ENCODE data around the gene IGF2. TPM values are rescaled to one million over a fixed set of nuclear protein-coding genes. Genes with fewer than 3 reads are reported as not detected.

IGF2 gene
- total RNA-seq, 1 donor from 2014 or later: 56.5 TPM

- Histone ChIP-seq H3K4me3 (no peak overlapping the region), H3K4me1 (no peaks in the 10 kb centered on the region), H3K36me3 (no peaks in the 10 kb centered on the region), H3K27me3 (no peaks in the 10 kb centered on the region), H3K9me3 (no peaks in the 10 kb centered on the region), H3K27ac (no peak overlapping the region)
- TF ChIP-seq, protein P1, sequence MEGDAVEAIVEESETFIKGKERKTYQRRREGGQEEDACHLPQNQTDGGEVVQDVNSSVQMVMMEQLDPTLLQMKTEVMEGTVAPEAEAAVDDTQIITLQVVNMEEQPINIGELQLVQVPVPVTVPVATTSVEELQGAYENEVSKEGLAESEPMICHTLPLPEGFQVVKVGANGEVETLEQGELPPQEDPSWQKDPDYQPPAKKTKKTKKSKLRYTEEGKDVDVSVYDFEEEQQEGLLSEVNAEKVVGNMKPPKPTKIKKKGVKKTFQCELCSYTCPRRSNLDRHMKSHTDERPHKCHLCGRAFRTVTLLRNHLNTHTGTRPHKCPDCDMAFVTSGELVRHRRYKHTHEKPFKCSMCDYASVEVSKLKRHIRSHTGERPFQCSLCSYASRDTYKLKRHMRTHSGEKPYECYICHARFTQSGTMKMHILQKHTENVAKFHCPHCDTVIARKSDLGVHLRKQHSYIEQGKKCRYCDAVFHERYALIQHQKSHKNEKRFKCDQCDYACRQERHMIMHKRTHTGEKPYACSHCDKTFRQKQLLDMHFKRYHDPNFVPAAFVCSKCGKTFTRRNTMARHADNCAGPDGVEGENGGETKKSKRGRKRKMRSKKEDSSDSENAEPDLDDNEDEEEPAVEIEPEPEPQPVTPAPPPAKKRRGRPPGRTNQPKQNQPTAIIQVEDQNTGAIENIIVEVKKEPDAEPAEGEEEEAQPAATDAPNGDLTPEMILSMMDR (IDR thresholded peaks at IDR 0.05): no peak
- TF ChIP-seq POLR2AphosphoS5 (IDR thresholded peaks at IDR 0.05; ENCODE audit: insufficient read depth in 1 of 2, low read depth in 1 of 2): no peak
- TF ChIP-seq POLR2A (IDR thresholded peaks at IDR 0.05): no peak
- intact Hi-C loops (cut with DNase I): no loop called here
- DNase-seq (ENCODE audit: extremely low spot score in 2 of 2): no peak
Observed at GRCh38 chr11:2084721-2085120, 54.5 kb downstream of the IGF2 start.

MicroRNA genes within 50 kb of the gene (microRNA counts, 767-probe panel; counts per million panel counts)
- microRNA hsa-miR-483-3p (2,813 to 4,577 counts per million in 2 donors), microRNA hsa-miR-483-5p (238 to 261 counts per million in 2 donors)

Small RNA genes within 50 kb of the gene (microRNA-seq; reads per million reads assigned to microRNA genes)
- gene MIR4686 (ENCODE audit: borderline number of aligned reads, borderline replicate concordance) (not detected), gene MIR483 (ENCODE audit: borderline number of aligned reads, borderline replicate concordance) (9.1 reads per million, percentile 20 among the genes with 10 or more reads in this experiment)

Small RNA genes within 50 kb of the gene (small RNA-seq; reads per million reads assigned to genes)
- not detected for gene MIR4686
- gene MIR483: 0.26 reads per million

Other genes with a start within 250 kb of the IGF2 start
- gene PRR33, start 247.5 kb downstream of the IGF2 start, total RNA-seq: not detected
- 20.4 TPM for gene TNNT3, start 219.7 kb downstream of the IGF2 start, total RNA-seq
- gene MRPL23, start 192.1 kb downstream of the IGF2 start, total RNA-seq: 148 TPM
- gene H19, start 141.5 kb downstream of the IGF2 start, total RNA-seq: 252 TPM
- gene INS, start 21.8 kb upstream of the IGF2 start, total RNA-seq: not detected
- 21.9 TPM for gene TH, start 32.4 kb upstream of the IGF2 start, total RNA-seq
- gene ASCL2, start 131.2 kb upstream of the IGF2 start, total RNA-seq: 3.7 TPM
- 8.1 TPM for gene C11orf21, start 162.5 kb upstream of the IGF2 start, total RNA-seq
- gene TSPAN32, start 162.6 kb upstream of the IGF2 start, total RNA-seq: 3.7 TPM
- 526 TPM for gene CD81, start 237.9 kb upstream of the IGF2 start, total RNA-seq

Data from vagina (tissue), 2 donors.